Kidney epithelial cell (primary cell): ENCODE measurements around the gene REXO1. TPM values are rescaled to one million over a fixed set of nuclear protein-coding genes. Genes with fewer than 3 reads are reported as not detected.

Experiments used
- DNase-seq: peaks from one replicate; pipeline ENCODE4 v3.0.0-alpha.2; 2010; ENCODE audit warnings: low read depth
- H3K27me3 ChIP-seq: 2 replicates; pipeline ENCODE4 v1.6.0; 2011; ENCODE audit warnings: low read length; ENCODE audit not compliant: control insufficient read depth, insufficient read depth
- H3K36me3 ChIP-seq: 2 replicates; pipeline ENCODE4 v1.5.1; 2011; ENCODE audit warnings: low read length; ENCODE audit not compliant: control insufficient read depth, insufficient read depth
- H3K4me3 ChIP-seq: 2 replicates; pipeline ENCODE4 v1.5.1; 2011; ENCODE audit warnings: low read depth, mild to moderate bottlenecking, control low read depth, low read length
- CTCF ChIP-seq: IDR thresholded peaks from 2 replicates; pipeline ENCODE4 v1.5.1; 2011; ENCODE audit warnings: mild to moderate bottlenecking, moderate library complexity, low read length, control low read depth, inconsistent platforms; ENCODE audit not compliant: insufficient read depth, poor library complexity, severe bottlenecking
- total RNA-seq: library from RNA; depleted of rRNA; stranded (reverse); fragments of >200 nt; gene quantifications from 2 replicates; pipeline ENCODE4 v1.2.3, GENCODE V29; 2015

Gene REXO1
- total RNA-seq, 1 donor from 2014 or later, result 18.8 TPM

- DNase-seq, result no peak
- Histone ChIP-seq H3K36me3 (peaks cover 1% of the 10 kb centered on the region), H3K4me3 (no peak overlapping the region), H3K27me3 (no peaks in the 10 kb centered on the region)
- TF ChIP-seq CTCF, result no peak
Measured at GRCh38 chr19:1833540-1833939, 14.7 kb downstream of the REXO1 start.

- Histone ChIP-seq H3K4me3 (no peak overlapping the region), H3K27me3 (no peaks in the 10 kb centered on the region), H3K36me3 (peaks cover 1% of the 10 kb centered on the region)
- TF ChIP-seq CTCF, result no peak
- no peak for DNase-seq
Measured at GRCh38 chr19:1832046-1832663, 16.1 kb downstream of the REXO1 start.

DNA sequence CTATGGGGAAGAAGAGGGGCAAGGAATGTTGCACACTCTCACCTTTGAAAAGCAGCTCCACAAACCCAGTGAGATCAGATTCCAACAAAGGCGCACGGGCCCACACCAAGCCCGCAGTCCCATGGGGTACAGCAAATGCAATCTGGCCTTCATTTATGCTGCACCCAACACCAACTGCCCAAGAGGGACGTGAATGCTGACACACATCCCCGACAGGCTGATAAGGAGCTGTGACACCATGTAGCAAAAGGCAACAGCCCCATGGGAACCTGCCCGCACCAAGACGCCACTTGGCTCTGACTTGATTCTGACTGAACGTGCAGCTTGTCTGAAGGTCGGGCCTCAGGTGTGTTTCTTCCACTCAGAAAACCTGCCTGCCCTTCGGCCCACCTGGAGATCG, 17.3 kb downstream of the REXO1 start:
- TF ChIP-seq CTCF, result no peak
- DNase-seq, result no peak
- Histone ChIP-seq H3K36me3 (peaks cover 1% of the 10 kb centered on the region), H3K4me3 (no peak overlapping the region), H3K27me3 (no peaks in the 10 kb centered on the region)

GRCh38 chr19:1830568-1830967, 17.7 kb downstream of the REXO1 start:
- H3K36me3 ChIP-seq, result peaks cover 1% of the 10 kb centered on the region
- no peak for DNase-seq
- no peak overlapping the region for H3K4me3 ChIP-seq
- no peaks in the 10 kb centered on the region for H3K27me3 ChIP-seq
- no peak for TF ChIP-seq CTCF

DNA sequence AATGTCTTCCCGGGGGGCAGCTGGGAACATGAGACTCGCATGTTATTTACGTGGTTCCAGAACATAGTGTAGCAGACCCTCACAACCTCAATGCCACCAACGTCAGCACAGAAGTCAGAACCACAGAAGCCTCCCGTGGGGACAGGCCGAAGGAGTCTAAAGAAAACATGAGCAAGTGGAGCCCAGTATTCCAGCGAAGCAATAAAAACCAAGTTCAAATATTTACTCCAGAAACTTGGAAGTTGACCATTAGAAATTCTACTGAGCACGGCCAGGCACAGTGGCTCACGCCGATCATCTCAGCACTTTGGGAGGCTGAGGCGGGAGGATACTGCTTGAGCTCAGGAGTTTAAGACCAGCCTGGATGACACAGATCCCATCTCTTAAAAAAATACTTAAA, 18.3 kb downstream of the REXO1 start:
- H3K4me3 ChIP-seq, result no peak overlapping the region
- TF ChIP-seq CTCF, result no peak
- no peak for DNase-seq
- no peaks in the 10 kb centered on the region for H3K27me3 ChIP-seq
- peaks cover under 1% of the 10 kb centered on the region for H3K36me3 ChIP-seq
